Inferior parietal cortex (tissue), 1 donor: ENCODE data around the gene PPP2R5C.
"Not testable (repeated sequence)": the region's sequence is repeated elsewhere in the genome, so short reads cannot be mapped to it uniquely, and the experiment has no call there.

ENCODE experiments used
- DNase-seq: peaks from one replicate; pipeline ENCODE4 v3.0.0-alpha.2; 2016; ENCODE audit errors: extremely low spot score

Gene PPP2R5C

GRCh38 chr14:101966742-101967141 is 205.2 kb downstream of the PPP2R5C start:
- DNase-seq: no peak

- no peak for DNase-seq
These were observed 206.7 kb downstream of the PPP2R5C start for GRCh38 chr14:101968186-101968585.

GRCh38 chr14:101969481-101969880 is 208.0 kb downstream of the PPP2R5C start:
- DNase-seq: no peak

- DNase-seq: no peak
These were observed 209.4 kb downstream of the PPP2R5C start for GRCh38 chr14:101970830-101971400.

- DNase-seq: not testable (repeated sequence)
These were observed 209.9 kb downstream of the PPP2R5C start for GRCh38 chr14:101971458-101971857.

- DNase-seq: peak; percentile 70
These were observed 210.8 kb downstream of the PPP2R5C start for GRCh38 chr14:101972126-101972866.

GRCh38 chr14:101973356-101973755 is 211.8 kb downstream of the PPP2R5C start:
- DNase-seq: no peak

- DNase-seq: no peak
These were observed 213.7 kb downstream of the PPP2R5C start for GRCh38 chr14:101975231-101975630.
